LoVo (cell line): ENCODE measurements around the gene FUCA2.
"Not testable (repeated sequence)": the region's sequence is repeated elsewhere in the genome, so short reads cannot be mapped to it uniquely, and the experiment has no call there.

ENCODE experiments used
- DNase-seq: peaks from one replicate; pipeline ENCODE4 v3.0.0-alpha.2; 2016; ENCODE audit warnings: low spot score

Gene FUCA2

GRCh38 chr6:143498428-143498827 lies 13.1 kb downstream of the FUCA2 start:
- no peak for DNase-seq

DNA sequence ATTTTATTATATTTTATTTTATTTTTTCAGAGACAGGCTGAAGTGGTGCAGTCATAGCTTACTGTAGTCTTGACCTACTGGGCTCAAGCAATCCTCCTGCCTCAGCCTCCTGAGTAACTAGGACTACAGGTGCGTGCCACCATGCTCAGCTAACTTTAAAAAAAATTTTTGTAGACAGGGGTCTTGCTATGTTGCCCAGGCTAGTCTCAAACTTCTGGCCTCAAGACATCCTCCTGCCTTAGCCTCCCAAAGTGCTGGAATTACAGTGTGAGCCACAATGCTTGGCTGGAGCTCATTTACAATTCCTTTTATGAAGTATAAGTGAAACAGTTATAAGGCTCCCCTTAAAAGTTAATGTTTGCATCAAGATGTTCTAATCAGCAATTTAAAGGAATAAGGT lies 14.5 kb downstream of the FUCA2 start:
- no peak for DNase-seq

GRCh38 chr6:143490775-143491174 lies 20.7 kb downstream of the FUCA2 start:
- no peak for DNase-seq

DNA sequence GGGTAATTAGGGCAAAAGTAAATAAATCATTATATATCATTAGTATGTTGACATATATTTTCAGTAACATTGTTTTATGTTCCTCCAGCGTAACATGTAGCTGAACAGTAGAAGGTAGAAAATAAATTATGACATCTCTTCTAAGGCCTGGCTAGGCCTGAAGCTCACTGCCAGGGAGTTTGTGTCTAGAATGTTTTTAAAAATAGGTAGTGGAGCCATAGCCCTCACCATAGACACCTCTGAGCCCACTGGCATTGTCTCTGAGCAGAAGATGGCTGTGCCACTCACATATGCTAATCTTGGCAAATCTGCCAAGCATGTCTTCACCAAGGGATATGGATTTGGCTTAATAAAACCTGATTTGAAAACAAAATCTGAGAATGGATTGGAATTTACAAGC lies 21.3 kb downstream of the FUCA2 start:
- DNase-seq: no peak

- DNase-seq: no peak
These were observed 24.8 kb downstream of the FUCA2 start for GRCh38 chr6:143486752-143487151.

DNA sequence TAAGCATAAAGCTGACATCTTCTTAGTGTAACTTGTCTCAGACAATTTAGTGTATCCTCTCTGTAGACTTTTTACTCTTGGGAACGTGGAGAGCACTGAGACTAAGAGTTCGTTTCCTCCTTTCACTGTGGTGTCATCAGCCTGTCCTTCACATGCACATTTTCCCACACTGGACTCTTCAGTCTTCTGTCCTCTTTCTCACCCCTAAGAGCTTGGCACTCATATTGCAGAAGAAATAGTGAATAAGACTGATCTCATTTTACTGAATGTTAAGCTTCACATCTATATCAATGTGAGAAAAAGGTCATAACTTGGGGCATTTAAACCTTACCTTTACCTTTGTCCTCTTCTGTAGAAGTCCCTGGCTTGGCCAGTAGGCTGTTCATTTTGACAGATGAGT lies 25.6 kb downstream of the FUCA2 start:
- DNase-seq: no peak

DNA sequence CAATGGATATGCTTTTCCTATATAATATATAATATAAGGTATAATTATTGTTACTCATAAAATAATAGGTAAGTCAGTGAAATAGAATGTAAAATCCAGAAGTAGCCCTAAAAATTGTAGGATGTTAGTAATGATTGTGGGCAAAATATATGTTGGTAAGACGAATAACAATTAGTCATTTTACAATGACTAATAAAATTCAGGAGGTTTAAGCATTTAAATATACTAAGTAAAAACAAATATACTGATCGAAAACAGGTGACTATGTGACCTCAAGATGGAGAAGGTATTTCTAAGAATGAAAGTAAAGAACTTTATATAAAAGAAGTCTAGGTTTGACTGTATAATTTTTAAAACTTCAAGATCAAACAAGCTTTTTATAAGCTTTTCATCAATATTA lies 28.9 kb downstream of the FUCA2 start:
- DNase-seq: no peak

- DNase-seq: no peak
These were observed 32.9 kb downstream of the FUCA2 start for GRCh38 chr6:143478479-143479062.

- no peak for DNase-seq
These were observed 35.0 kb downstream of the FUCA2 start for GRCh38 chr6:143476545-143476944.

- DNase-seq: no peak
These were observed 39.7 kb downstream of the FUCA2 start for GRCh38 chr6:143471822-143472221.

DNA sequence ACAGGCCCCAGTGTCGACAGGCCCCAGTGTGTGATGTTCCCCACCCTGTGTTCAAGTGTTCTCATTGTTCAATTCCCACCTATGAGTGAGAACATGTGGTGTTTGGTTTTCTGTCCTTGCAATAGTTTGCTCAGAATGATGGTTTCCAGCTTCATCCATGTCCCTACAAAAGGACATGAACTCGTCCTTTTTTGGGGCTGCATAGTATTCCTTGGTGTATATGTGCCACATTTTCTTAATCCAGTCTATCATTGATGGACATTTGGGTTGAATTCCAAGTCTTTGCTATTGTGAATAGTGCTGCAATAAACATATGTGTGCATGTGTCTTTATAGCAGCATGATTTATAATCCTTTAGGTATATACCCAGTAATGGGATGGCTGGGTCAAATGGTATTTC lies 42.7 kb downstream of the FUCA2 start:
- not testable (repeated sequence) for DNase-seq

- no peak for DNase-seq
These were observed 43.5 kb downstream of the FUCA2 start for GRCh38 chr6:143468026-143468425.

GRCh38 chr6:143465546-143465945 lies 46.0 kb downstream of the FUCA2 start:
- DNase-seq: no peak

DNA sequence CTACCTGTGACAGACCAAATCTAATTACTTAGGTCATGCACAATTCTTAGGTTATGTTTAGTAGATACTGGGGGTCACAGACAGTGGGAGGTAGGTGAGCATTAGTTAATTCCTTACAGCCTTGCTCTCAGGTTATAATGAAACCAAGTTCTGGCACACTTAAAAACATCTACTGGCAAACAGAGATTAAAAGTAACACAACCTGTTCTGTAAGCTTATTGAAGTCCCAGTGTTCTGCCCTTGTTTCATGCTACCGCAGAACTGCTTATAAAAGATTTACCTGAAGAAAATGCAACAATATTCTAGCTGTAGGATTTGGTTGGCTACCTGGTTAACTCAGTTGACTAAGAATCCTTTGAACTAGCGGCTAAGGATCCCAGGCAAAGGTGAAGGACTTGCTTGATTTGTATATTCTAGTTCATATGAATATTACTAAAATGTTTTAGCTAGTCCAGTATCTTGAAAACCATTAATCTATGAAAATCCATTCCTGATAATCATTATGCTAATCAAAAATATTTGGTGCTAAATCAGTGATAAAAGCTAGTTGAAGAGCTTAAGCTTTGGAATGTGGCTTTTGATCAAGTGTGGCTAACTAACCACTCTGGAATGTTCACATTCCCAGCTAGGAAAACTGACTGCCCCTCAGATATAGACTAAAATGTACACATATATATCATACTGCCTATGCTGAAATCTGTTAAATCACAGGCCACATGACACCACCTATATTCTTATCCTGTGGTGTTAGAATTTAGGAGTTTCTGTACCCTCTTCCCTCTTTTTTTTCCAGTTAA lies 53.8 kb downstream of the FUCA2 start:
- no peak for DNase-seq

DNA sequence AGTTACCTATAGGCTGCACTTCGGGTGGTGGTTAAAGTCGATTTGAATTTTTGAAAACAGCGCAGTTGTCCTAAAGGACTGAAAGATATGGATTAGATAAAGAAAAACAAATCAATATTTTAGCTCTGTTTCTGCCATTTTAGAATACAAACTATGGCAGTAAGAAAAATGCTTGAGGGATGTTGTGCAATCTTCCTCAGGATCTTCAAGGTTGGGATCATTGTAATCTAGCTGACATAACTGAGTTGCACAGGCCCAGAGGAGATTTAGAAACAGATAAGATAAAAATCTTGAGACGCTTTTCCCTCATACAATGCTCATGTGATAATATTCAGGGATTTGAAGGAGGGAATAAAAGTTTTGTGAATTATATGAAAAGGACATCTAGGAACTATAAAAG lies 60.0 kb downstream of the FUCA2 start:
- no peak for DNase-seq

GRCh38 chr6:143450453-143451371 lies 60.8 kb downstream of the FUCA2 start, which contains the start of the genes ADAT2 and PEX3:
ADAT2 (minus strand) TSS chr6:143450695; CDS start chr6:143450658, 37 bp downstream.
PEX3 (plus strand) TSS chr6:143450805; CDS start chr6:143451043, 238 bp downstream.
- DNase-seq: peak; percentile 96

DNA sequence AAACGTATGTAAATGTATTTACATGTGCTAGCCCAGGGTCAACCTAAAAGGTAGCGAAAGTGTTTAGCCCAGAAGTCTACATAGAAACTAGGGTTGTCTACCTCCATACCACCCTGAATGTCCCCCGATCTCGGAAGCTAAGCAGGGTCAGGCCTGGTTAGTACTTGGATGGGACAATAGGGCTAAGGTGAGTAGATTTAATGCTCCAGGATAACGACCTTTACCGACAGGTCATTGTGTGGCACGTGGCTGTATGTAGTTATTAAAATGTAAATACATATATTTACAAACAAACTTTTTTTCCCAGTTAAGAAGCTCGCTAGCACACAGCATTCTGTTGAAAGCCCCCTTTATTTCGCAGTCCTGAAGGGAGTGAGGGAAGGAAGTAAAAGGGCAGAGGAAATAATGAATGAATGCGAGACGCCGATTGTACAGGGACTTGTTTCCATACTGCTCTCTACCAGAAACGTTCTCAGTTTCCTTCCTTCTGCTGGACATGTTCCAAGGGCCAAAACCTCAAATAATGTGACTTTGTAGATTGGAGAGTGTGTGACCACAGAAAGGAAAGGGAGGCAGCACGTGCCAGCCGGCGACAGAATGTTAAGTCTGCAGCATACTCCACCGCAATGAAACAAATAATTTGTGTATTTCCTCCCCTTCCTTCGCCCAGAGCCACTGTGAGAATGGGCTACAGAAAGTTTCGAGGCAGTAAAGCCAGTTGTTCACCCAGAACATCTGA lies 61.6 kb downstream of the FUCA2 start:
- DNase-seq: peak; percentile 32

DNA sequence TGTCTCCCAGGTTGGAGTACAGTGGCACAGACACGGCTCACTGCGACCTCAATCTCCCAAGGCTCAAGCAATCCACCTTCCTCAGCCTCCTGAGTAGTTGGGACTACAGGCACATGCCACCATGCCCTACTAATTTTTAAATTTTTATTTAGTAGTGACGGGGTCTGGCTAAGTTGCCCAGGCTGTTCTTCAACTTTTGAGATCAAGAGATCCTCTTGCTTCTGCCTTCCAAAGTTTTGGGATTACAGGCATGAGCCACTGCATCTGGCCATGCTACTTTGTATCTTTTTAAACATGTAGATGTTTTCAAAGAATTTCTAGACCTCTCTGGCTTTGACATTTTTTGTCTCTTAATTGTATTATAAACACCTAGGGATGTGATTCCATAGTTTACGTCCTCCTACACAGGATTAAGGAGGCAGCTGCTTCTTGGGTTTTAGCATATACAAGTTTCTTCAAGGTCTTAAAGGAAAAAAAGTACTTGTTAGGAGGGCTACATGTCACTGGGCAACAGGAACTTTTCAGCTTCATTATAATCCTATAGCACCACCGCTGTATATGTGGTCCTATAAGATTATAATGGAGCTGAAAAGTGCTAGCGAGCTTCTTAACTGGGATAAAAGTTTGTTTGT lies 62.3 kb downstream of the FUCA2 start:
- no peak for DNase-seq

GRCh38 chr6:143447865-143448264 lies 63.7 kb downstream of the FUCA2 start:
- not testable (repeated sequence) for DNase-seq
